Effector memory CD8-positive, alpha-beta T cell (primary cell): ENCODE data around the gene NCAM2.

Experiments
- ATAC-seq: fragments of 150-1000 bp; cut with Tn5 transposase; replicated peaks from 2 replicates; pipeline ENCODE4 v1.10.0; 2021; ENCODE audit warnings: mild to moderate bottlenecking, moderate library complexity
- DNase-seq, 3 experiments: peaks; one replicate each; pipeline ENCODE4 v3.0.0; 2021
- H3K27ac Mint-ChIP-seq, 2 donors: one replicate each; pipeline ENCODE4 v1.8.0; 2022; ENCODE audit warnings: mild to moderate bottlenecking in 2 of 2, mixed read lengths in 2 of 2, moderate library complexity in 2 of 2
- H3K27me3 Mint-ChIP-seq, 2 donors: one replicate each; pipeline ENCODE4 v1.8.0; 2022; ENCODE audit warnings: mixed read lengths in 2 of 2
- H3K36me3 Mint-ChIP-seq: one replicate; pipeline ENCODE4 v1.8.0; 2022; ENCODE audit warnings: mild to moderate bottlenecking, moderate library complexity, mixed read lengths; ENCODE audit not compliant: insufficient read depth
- H3K4me1 Mint-ChIP-seq, 2 donors: one replicate each; pipeline ENCODE4 v1.8.0; 2022; ENCODE audit warnings: low read depth in 2 of 2, mixed read lengths in 2 of 2
- H3K4me3 Mint-ChIP-seq, 2 donors: one replicate each; pipeline ENCODE4 v1.8.0; 2022; ENCODE audit warnings: mild to moderate bottlenecking in 2 of 2, mixed read lengths in 2 of 2, moderate library complexity in 2 of 2
- H3K9me3 Mint-ChIP-seq, 2 donors: one replicate each; pipeline ENCODE4 v1.8.0; 2022; ENCODE audit warnings: mixed read lengths in 2 of 2

The NCAM2 gene

DNA sequence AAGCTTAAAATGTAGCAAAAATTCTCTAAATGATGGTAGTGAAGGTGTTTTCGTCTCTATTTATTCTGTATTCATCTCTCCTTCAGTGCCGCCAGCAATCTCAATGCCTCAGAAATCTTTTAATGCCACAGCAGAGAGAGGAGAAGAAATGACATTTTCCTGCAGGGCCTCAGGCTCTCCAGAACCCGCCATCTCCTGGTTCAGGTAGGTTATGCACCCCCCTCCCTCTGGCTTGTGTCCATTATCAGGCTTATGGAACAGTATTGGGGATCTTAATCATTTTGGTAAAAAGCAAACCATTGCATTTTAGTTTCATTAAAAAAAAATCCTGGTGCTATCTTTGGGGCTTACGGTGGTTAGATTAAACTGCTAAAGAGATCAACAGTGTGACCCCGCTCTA lies 326.1 kb downstream of the NCAM2 start:
- Mint-ChIP-seq H3K4me1 (no peaks in the 10 kb centered on the region), H3K9me3 (peaks cover 0 to 8% of the 10 kb centered on the region in 2 donors), H3K27ac (no peak overlapping the region), H3K4me3 (no peak overlapping the region), H3K27me3 (no peaks in the 10 kb centered on the region), H3K36me3 (peaks cover 4% of the 10 kb centered on the region)
- DNase-seq (no peak), ATAC-seq (no peak)

DNA sequence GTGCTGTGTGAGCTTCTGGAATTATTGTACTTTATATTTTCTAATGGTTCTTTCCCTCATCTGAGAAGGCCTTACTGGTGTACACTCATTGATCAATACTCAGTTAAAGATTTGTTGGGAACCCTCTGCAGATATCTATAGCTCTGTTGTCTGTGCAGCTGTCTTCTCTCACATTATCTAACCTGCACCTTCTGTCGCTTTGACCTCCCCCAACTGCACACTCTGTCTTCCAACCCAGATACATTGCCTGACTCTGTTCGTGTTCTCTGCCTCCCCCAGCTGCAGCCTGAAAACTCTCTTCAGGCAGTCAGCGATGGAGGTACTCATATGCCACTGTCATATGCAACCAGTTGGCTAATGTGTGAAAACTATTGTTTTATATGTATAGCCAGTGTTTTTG lies 334.3 kb downstream of the NCAM2 start:
- Mint-ChIP-seq H3K4me3 (no peak overlapping the region), H3K27ac (no peak overlapping the region), H3K27me3 (no peaks in the 10 kb centered on the region), H3K9me3 (no peaks in the 10 kb centered on the region), H3K4me1 (no peaks in the 10 kb centered on the region), H3K36me3 (no peaks in the 10 kb centered on the region)
- DNase-seq (no peak), ATAC-seq (no peak)

DNA sequence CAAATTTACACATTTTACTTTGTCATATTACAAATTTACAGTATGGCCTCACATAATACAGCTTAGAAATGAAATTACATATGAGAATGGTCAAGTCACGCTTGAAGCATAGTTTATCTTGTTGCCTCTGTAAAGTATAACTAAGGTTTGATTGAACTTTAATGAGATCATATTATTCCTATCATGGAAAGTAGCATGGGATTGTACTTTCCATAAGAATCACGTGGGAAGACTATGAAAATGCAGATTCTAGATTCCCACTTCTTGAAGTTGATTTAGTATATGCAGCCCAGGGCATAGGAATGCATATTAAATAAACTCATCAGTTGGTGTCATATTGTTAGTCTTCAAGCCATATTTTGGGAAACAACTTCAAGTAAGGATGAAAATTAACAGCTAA lies 342.8 kb downstream of the NCAM2 start:
- no peaks in the 10 kb centered on the region for H3K27me3 Mint-ChIP-seq
- DNase-seq (no peak), ATAC-seq (no peak)
- H3K27ac Mint-ChIP-seq, result no peak overlapping the region
- no peak overlapping the region for H3K4me3 Mint-ChIP-seq
- peaks cover 8 to 11% of the 10 kb centered on the region in 2 donors for H3K9me3 Mint-ChIP-seq
- no peaks in the 10 kb centered on the region for H3K4me1 Mint-ChIP-seq
- no peaks in the 10 kb centered on the region for H3K36me3 Mint-ChIP-seq

DNA sequence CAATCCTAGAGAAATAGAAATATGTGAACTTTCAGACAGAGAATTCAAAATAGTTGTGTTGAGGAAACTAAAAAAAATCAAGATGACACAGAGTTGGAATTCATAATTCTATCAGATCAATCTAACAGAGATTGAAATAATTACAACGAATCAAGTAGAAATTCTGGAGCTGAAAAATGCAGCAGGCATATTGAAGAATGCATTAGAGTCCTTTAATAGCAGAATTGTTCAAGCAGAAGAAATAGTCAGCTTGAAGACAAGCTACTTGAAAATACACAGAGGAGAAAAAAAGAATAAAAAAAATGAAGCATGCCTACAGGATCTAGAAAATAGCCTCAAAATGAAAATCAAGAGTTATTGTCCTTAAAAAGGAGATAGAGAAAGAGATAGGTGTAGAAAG lies 347.1 kb downstream of the NCAM2 start:
- H3K4me3 Mint-ChIP-seq, result no peak overlapping the region
- no peak for DNase-seq
- no peaks in the 10 kb centered on the region for H3K4me1 Mint-ChIP-seq
- H3K9me3 Mint-ChIP-seq, result peaks cover 12 to 33% of the 10 kb centered on the region in 2 donors
- H3K27me3 Mint-ChIP-seq, result no peaks in the 10 kb centered on the region
- H3K36me3 Mint-ChIP-seq, result no peaks in the 10 kb centered on the region
- no peak for ATAC-seq
- no peak overlapping the region for H3K27ac Mint-ChIP-seq

DNA sequence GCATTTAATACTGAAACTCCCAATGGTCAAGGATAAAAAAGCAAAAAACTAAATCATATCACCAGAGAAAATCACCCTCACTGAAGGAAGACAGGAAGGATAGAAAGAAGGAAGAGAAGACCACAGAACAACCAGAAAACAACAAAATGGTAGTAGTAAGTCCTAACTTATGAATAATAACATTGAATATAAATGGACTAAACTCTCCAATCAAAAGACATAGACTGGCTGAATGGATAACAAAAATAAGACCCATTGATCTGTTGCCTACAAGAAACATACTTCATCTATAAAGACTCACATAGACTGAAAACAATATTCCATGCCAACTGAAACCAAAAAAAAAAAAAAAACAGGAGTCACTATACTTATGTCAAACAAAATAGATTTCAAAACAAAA lies 347.7 kb downstream of the NCAM2 start:
- DNase-seq (no peak), ATAC-seq (no peak)
- no peaks in the 10 kb centered on the region for H3K36me3 Mint-ChIP-seq
- no peak overlapping the region for H3K27ac Mint-ChIP-seq
- no peaks in the 10 kb centered on the region for H3K27me3 Mint-ChIP-seq
- H3K9me3 Mint-ChIP-seq, result peaks cover 12 to 33% of the 10 kb centered on the region in 2 donors
- H3K4me1 Mint-ChIP-seq, result no peaks in the 10 kb centered on the region
- no peak overlapping the region for H3K4me3 Mint-ChIP-seq

DNA sequence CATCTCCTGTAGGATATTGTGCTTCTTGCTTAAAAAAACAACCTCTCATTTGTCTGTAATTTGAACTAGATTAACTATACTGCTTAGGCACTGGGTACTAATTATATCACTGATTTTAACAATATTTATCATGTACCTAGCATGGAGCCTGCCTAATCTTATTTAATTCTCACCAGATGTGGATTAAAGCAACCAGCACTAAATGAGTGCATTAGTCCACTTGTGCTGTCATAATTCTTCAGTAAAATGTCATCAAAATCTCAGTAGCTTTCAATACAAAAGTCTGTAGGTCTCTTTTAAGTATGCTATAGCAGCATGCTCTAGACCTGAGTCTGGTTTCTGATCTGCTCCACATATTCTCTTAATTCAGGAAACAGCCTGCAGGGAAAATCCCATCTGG lies 368.1 kb downstream of the NCAM2 start:
- no peak for ATAC-seq
- no peaks in the 10 kb centered on the region for H3K36me3 Mint-ChIP-seq
- H3K27ac Mint-ChIP-seq, result no peak overlapping the region
- H3K9me3 Mint-ChIP-seq, result peaks cover 3 to 14% of the 10 kb centered on the region in 2 donors
- no peaks in the 10 kb centered on the region for H3K27me3 Mint-ChIP-seq
- DNase-seq, result no peak
- H3K4me1 Mint-ChIP-seq, result no peaks in the 10 kb centered on the region
- no peak overlapping the region for H3K4me3 Mint-ChIP-seq

DNA sequence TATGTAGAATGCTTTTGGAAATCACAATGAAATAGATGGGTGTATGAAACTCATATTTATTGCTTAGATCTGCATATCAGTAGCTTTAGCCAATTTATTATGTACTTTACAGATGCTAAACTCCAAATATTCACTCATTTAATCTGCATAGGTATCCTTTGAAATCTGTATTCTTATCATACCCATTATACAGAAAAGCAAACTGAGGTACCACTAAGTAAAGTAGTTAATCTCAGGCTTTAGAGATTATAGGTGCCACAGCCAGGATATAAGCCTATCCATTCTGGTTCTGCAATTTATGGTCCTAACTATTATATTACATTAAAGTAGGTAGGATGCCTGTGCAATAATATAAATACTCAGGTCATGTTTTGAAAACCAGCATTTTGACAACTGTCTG lies 369.4 kb downstream of the NCAM2 start:
- no peaks in the 10 kb centered on the region for H3K4me1 Mint-ChIP-seq
- peaks cover 2 to 14% of the 10 kb centered on the region in 2 donors for H3K9me3 Mint-ChIP-seq
- no peak overlapping the region for H3K4me3 Mint-ChIP-seq
- DNase-seq, result no peak
- H3K36me3 Mint-ChIP-seq, result no peaks in the 10 kb centered on the region
- no peak for ATAC-seq
- H3K27ac Mint-ChIP-seq, result no peak overlapping the region
- H3K27me3 Mint-ChIP-seq, result no peaks in the 10 kb centered on the region

DNA sequence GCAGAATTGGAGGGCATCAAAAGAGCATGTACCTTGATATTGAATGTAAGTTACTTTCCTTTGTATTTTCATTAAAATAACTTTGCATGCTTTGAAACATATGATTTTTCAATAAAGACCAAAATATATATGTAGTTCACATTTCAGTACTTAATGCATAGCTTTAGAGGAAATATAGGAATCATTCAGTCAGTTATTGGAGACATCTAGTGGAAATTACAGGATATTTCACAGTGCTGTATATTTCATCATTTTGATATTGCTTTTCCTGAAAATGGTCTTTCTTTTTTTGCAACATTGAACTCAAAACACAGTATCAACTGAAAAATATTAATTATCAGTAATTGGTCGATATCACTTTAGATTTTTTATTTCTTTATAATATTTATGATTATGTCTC lies 375.8 kb downstream of the NCAM2 start:
- no peak overlapping the region for H3K4me3 Mint-ChIP-seq
- peaks cover 6 to 8% of the 10 kb centered on the region in 2 donors for H3K9me3 Mint-ChIP-seq
- no peaks in the 10 kb centered on the region for H3K36me3 Mint-ChIP-seq
- DNase-seq, result no peak
- no peak for ATAC-seq
- no peaks in the 10 kb centered on the region for H3K27me3 Mint-ChIP-seq
- H3K27ac Mint-ChIP-seq, result no peak overlapping the region
- no peaks in the 10 kb centered on the region for H3K4me1 Mint-ChIP-seq

DNA sequence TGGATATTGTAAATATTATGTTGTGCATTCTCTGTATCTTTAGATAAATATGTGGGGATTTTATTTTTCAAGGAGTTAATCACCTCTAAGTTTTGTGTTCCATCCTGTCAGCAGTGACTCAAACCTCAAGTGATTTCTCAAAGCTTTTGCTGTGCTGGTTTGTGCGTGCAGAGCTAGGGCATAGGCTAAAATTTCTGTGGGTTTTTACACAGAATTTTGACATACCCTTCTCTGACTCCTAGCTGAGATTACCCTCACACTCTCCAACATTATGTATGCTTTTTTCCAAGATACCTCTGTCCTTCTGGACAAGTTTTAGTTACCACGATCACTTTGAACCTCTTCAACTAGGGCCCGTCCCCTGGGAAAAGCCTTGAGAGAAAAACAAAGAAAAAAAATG lies 384.9 kb downstream of the NCAM2 start:
- no peak for DNase-seq
- Mint-ChIP-seq H3K9me3 (peaks cover 7% of the 10 kb centered on the region in 2 donors), H3K4me1 (no peaks in the 10 kb centered on the region), H3K27me3 (no peaks in the 10 kb centered on the region), H3K27ac (no peak overlapping the region), H3K36me3 (no peaks in the 10 kb centered on the region), H3K4me3 (no peak overlapping the region)
- ATAC-seq, result no peak

DNA sequence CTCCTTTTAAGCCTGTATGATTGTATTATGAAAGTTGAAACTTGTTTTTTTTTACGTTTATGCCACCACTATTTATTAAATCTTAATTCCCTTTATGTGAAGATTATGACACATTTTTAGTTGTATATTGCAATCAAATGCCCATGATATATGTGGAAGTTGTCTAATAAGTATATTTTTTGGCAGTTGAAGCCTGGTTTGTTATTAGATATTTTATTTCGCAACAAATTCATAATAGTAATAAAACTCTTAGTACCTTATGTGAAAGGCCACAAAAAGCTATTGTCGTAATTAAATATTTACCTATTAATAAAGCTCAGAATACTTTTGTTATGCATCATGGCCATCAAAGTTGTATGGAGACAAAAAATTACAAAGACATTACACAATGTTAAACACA lies 386.8 kb downstream of the NCAM2 start:
- Mint-ChIP-seq H3K36me3 (no peaks in the 10 kb centered on the region), H3K4me1 (no peaks in the 10 kb centered on the region), H3K27me3 (no peaks in the 10 kb centered on the region), H3K4me3 (no peak overlapping the region), H3K9me3 (peaks cover 12% of the 10 kb centered on the region in 2 donors), H3K27ac (no peak overlapping the region)
- DNase-seq (no peak), ATAC-seq (no peak)

DNA sequence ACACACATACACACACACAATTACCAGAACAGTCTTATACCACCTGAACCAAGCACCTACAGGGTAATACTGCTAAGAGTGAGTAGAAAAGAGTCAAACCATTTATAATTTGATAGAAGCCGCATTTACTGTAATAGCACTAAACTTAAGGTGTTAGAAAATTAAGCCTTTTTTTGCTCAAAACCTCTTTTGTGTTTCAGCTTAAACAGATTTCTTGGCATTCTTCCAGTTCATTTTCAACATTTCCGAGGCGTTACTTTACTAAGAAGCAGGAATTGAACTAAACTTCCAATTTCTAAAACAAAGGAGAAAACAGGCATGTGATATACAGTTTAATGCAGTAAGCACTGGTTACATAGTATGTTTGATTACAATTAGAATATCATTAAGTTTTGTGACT lies 387.2 kb downstream of the NCAM2 start:
- H3K27me3 Mint-ChIP-seq, result no peaks in the 10 kb centered on the region
- no peak overlapping the region for H3K27ac Mint-ChIP-seq
- DNase-seq, result no peak
- ATAC-seq, result no peak
- H3K4me3 Mint-ChIP-seq, result no peak overlapping the region
- H3K4me1 Mint-ChIP-seq, result no peaks in the 10 kb centered on the region
- H3K9me3 Mint-ChIP-seq, result peaks cover 12% of the 10 kb centered on the region in 2 donors
- no peaks in the 10 kb centered on the region for H3K36me3 Mint-ChIP-seq

DNA sequence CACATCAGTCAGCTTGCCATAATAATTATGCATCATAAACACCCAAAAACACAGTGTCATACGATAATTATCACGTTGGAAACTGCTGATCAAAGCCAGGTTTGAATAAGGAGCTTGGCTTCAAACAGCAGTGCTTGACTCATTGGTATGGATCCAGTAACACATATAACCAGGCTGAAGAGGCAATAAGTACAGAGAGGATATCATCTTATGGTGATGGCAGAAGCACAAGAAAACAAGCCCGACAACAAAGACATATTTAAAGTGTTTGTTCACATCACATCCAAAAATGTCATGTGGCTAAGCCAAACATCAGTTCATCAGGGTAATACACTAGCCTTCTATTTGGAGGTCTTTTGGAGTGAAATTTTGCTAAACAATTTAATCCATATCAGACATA lies 389.7 kb downstream of the NCAM2 start:
- Mint-ChIP-seq H3K4me3 (no peak overlapping the region), H3K9me3 (peaks cover 10 to 12% of the 10 kb centered on the region in 2 donors), H3K4me1 (no peaks in the 10 kb centered on the region), H3K36me3 (no peaks in the 10 kb centered on the region), H3K27ac (no peak overlapping the region), H3K27me3 (no peaks in the 10 kb centered on the region)
- DNase-seq, result no peak
- no peak for ATAC-seq

DNA sequence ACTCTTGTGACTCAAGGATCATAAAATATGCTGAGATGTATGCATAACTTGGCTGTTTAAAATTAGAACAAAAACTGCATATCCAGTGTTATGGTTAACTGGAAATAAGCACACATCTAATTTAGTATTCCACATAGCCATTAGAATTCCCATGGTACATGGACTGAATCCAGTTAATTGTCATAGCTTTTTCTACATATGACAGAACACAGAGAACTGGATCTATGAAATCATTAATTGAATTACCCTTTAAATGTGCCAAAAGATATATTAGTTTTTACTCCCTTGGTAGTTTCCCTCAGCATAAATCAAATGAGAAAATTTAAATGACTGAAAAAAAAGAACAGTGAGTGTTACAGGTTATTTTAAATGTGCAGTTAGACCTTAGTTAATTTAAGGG lies 395.9 kb downstream of the NCAM2 start:
- H3K27me3 Mint-ChIP-seq, result no peaks in the 10 kb centered on the region
- peaks cover 7% of the 10 kb centered on the region in 2 donors for H3K9me3 Mint-ChIP-seq
- H3K4me3 Mint-ChIP-seq, result no peak overlapping the region
- DNase-seq (no peak), ATAC-seq (no peak)
- H3K36me3 Mint-ChIP-seq, result no peaks in the 10 kb centered on the region
- H3K27ac Mint-ChIP-seq, result no peak overlapping the region
- no peaks in the 10 kb centered on the region for H3K4me1 Mint-ChIP-seq

DNA sequence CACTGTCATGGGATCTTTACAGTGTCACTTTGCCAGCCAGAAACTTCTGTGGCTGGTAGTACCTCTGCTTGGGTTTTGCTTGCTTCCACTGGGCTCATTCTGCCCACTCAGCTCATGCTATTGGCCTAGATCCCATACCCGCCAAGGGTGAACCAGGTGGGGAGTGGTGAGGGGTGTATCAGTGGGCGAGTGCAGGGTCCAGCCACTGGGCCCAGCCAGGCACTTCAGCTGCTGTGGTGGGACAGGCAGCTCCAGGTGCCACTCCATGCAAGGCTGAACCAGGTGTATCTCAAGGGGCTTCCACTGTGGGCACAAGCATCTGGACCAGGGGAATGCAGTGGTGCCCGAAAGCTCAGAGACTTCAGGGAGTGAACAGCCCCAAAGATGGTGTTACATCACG lies 398.2 kb downstream of the NCAM2 start:
- H3K27ac Mint-ChIP-seq, result no peak overlapping the region
- H3K27me3 Mint-ChIP-seq, result no peaks in the 10 kb centered on the region
- ATAC-seq, result no peak
- no peaks in the 10 kb centered on the region for H3K4me1 Mint-ChIP-seq
- DNase-seq, result no peak
- no peaks in the 10 kb centered on the region for H3K36me3 Mint-ChIP-seq
- peaks cover 5 to 7% of the 10 kb centered on the region in 2 donors for H3K9me3 Mint-ChIP-seq
- no peak overlapping the region for H3K4me3 Mint-ChIP-seq

DNA sequence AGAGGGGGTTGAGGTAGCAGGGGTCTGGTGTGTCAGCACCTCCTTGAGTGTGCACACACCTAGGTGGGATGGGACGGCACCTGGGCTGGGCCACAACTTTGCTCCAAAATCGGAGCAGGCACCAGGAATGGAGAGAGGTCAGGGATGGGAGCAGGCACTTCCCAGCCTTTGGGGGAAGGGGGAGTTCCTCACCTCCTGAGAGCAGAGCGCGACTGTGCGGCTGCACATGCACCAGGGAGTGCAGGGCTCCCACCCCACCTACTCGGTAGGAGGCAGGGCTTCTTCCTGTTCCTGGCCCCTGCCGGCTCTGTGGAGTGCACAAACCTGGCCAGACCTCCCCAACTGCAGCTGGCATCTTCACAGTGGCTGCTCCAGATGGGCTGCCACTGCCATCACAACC lies 399.3 kb downstream of the NCAM2 start:
- ATAC-seq (no peak), DNase-seq (no peak)
- Mint-ChIP-seq H3K27ac (no peak overlapping the region), H3K4me3 (no peak overlapping the region), H3K36me3 (no peaks in the 10 kb centered on the region), H3K4me1 (no peaks in the 10 kb centered on the region), H3K9me3 (peaks cover 5 to 7% of the 10 kb centered on the region in 2 donors), H3K27me3 (no peaks in the 10 kb centered on the region)
